ENCODE data around the gene NAT14.

- no peak for TF ChIP-seq CTCF (IDR thresholded peaks at IDR 0.05; ENCODE audit: low read length)
- no peak for TF ChIP-seq EZH2 (optimal IDR thresholded peaks at IDR 0.05; ENCODE audit: low read depth, low read length)
These were observed 22.3 kb upstream of the NAT14 start for GRCh38 chr19:55462722-55463121.

Data from MM.1S (cell line).